H1 (cell line): ENCODE data around the gene MEF2D. TPM values are rescaled to one million over a fixed set of nuclear protein-coding genes. Genes with fewer than 3 reads are reported as not detected.

Source experiments
- KDM1A ChIP-seq: fragments of 200-600, 300-600 bp; sonication (generic); IDR thresholded peaks from 2 replicates; pipeline ENCODE4 v1.7.1; 2016; ENCODE audit warnings: mild to moderate bottlenecking, low read length, borderline replicate concordance
- SP1 ChIP-seq: IDR thresholded peaks from 2 replicates; pipeline ENCODE4 v1.6.1; 2011; ENCODE audit warnings: low read depth, low read length
- polyA plus RNA-seq, 7 experiments: library from polyadenylated mRNA; depleted of rRNA in 3 of 7; stranded (reverse) in 5 of 7; unstranded in 2 of 7; fragments of >200 nt in 5 of 7; fragments of 200-250 nt in 2 of 7; gene quantifications; 1 replicate in 5 of 7; 2 replicates in 1 of 7; 4 replicates in 1 of 7; pipeline versions ENCODE4 v1.2.1 to v1.2.3, GENCODE V29; 2011 to 2013; ENCODE audit warnings: missing spikeins in 2 of 7, mixed read lengths in 2 of 7
- total RNA-seq: library from RNA; stranded (reverse); fragmentation: NEBNext Ultra II Directional; extraction: Animal tissue kit (Norgen Biotek cat#: 25700); gene quantifications from 2 replicates; pipeline ENCODE4 v1.2.1, GENCODE V29; 2021
- TF ChIP-seq, protein P1 (sequence below): IDR thresholded peaks from 2 replicates; pipeline ENCODE4 v1.6.1; 2011; ENCODE audit warnings: low read length, improper control_type of control experiment

MEF2D gene
- total and polyA plus RNA-seq, 2 of the 8 experiments (the other 6 are each of a cell fraction or from before 2014, with no cell fraction given) = 17.3 to 20.3 TPM

DNA sequence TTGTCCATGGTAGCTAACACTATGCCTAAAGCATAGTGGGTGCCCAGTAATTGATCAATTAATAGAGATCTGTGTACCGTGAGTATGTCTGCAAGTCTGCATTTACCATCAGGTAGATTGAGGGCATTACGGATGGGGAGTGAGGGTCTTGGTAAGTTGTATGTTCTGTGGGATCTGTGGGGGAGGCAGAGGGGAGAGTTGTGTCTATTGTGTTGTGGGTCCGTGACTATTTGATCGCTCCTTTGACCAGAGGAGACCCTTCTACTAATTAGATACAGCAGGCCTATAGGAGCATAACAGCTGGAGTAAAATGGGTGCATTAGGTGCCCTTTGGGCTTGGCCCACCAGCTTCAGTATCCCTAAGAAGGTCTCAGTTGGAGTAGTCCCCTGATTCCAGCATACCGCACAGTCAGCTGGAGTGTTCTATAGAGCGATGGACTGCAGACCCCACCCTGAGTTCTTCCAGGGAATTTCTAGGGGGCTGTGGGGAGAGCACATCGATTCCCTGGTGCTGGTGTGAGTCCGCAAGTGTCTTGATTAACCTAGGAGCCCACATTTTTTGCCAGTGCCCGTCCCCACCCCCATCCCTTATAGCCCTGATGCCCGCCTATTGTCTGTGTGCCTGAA, 75.7 kb downstream of the MEF2D start (continued):
- TF ChIP-seq, protein P1, sequence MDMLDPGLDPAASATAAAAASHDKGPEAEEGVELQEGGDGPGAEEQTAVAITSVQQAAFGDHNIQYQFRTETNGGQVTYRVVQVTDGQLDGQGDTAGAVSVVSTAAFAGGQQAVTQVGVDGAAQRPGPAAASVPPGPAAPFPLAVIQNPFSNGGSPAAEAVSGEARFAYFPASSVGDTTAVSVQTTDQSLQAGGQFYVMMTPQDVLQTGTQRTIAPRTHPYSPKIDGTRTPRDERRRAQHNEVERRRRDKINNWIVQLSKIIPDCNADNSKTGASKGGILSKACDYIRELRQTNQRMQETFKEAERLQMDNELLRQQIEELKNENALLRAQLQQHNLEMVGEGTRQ = no peak
- no peak for TF ChIP-seq KDM1A
- TF ChIP-seq SP1 = no peak
- TF ChIP-seq, all 59 proteins: peak for 0
